SK-N-MC (cell line): ENCODE data around the gene PRDM15.

ENCODE experiments used
- EZH2 ChIP-seq: fragments of 200-600 bp; sonication (generic); IDR thresholded peaks from one replicate; pipeline ENCODE4 v1.6.1; 2017; ENCODE audit warnings: antibody characterized with exemption
- POLR2AphosphoS5 ChIP-seq: IDR thresholded peaks from 2 replicates; pipeline ENCODE4 v1.6.1; 2012; ENCODE audit warnings: mild to moderate bottlenecking, low read depth, low read length, borderline replicate concordance

- no peak for TF ChIP-seq POLR2AphosphoS5
- TF ChIP-seq EZH2 = no peak
These were observed 45.2 kb upstream of the PRDM15 start for GRCh38 chr21:41924368-41924754.
